HEK293T (cell line): ENCODE data around the gene HDAC9.

ENCODE experiments used
- ARNT ChIP-seq: fragments of 450-650 bp; IDR thresholded peaks from 2 replicates; pipeline ENCODE4 v1.6.1; 2017; ENCODE audit warnings: mild to moderate bottlenecking
- BHLHE40 ChIP-seq: fragments of 450-650 bp; IDR thresholded peaks from 2 replicates; pipeline ENCODE4 v1.6.1; 2016; ENCODE audit warnings: mild to moderate bottlenecking, moderate library complexity, borderline replicate concordance
- ELF4 ChIP-seq: fragments of 450-650 bp; IDR thresholded peaks from 2 replicates; pipeline ENCODE4 v1.6.1; 2017; ENCODE audit warnings: antibody characterized with exemption
- FOXK2 ChIP-seq: fragments of 450-650 bp; IDR thresholded peaks from 2 replicates; pipeline ENCODE4 v1.6.1; 2016; ENCODE audit warnings: mild to moderate bottlenecking
- LEF1 ChIP-seq: fragments of 450-650 bp; IDR thresholded peaks from 2 replicates; pipeline ENCODE4 v1.6.1; 2017; ENCODE audit warnings: mild to moderate bottlenecking, borderline replicate concordance

- TF ChIP-seq ELF4 (no peak), BHLHE40 (no peak), FOXK2 (no peak), ARNT (no peak), LEF1 (no peak)
Observed at GRCh38 chr7:18820981-18821380, 325.4 kb downstream of the HDAC9 start.
